GM18858 (cell line): Measurements from ENCODE around the gene KYAT1.

Source experiments
- ATAC-seq: cut with Tn5 transposase; IDR thresholded peaks from one replicate; pipeline ENCODE4 v1.9.1; 2021; ENCODE audit not compliant: unreplicated experiment

The KYAT1 gene

DNA sequence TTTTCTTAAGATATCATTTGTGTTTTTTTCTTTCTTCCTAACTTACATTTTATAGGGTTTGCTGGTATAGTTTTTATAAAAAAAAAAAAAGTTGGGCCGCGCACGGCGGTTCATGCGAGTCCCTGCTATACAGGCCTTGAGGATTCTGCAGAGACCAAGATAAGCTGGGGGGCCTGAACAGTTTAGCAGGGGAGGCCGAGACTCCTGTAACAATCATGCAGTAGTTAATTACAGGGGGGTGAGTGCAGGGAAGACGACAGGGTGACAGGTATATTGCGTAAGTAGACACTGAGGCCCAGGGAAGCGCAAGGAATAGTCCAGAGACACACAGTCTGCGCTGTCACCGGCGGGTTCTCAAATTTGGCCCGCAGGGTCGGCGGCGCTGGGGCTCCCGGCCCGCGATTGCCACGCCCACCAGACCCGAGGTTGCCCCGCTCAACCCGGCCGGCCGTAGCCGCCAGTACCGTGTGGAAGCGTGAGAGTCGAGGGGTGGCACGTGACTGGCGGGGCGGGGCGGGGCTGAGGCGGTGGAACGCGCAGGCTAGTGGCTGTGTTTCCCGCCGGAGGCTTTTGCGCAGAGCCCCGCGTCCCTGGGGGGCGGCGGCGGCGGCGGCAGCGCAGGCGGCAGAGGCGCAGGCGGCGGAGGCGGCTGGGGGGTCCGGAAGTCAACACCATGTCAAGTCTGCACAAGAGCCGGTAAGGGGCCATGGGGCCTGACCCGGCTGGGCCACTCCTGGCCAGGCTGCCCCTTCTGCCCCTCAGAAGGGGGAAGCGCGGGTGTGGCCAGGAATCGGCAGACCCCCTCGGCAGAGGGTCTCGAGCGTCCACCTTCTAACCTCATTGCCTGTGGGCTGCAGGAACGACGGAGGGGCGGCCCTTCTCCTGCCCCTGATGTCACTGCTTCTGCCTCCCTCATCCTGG, 94.8 kb downstream of the KYAT1 start, which contains the start of gene TBC1D13:
TSS of gene TBC1D13 (plus strand) at position 573 of the 921 bp plus-strand sequence. CDS start at position 674, 101 bp downstream.
- peak; percentile 63 for ATAC-seq

DNA sequence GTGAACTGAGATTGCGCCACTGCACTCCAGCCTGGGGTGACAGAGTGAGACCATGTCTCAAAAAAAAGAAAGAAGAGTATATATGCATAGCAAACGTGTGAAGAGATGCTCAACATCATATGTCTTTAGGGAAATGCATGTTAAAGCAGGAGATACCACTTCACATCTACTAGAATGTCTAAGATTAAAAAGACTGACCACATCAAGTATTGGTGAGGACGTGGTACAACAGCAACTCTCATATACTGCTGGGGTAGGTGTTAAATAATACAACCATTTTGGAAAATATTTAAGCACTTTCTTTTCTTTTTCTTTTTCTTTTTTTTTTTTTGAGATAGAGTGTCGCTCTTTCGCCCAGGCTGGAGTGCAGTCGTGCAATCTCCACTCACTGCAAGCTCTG, 96.3 kb downstream of the KYAT1 start:
- no peak for ATAC-seq
